GM19463 (cell line): ENCODE results near the gene CEP57.
A peak's percentile ranks its signal among the peaks of the same experiment; 100 is the strongest.
"Not testable (repeated sequence)": the region's sequence is repeated elsewhere in the genome, so short reads cannot be mapped to it uniquely, and the experiment has no call there.

Experiments used
- ATAC-seq: cut with Tn5 transposase; IDR thresholded peaks from one replicate; pipeline ENCODE4 v1.9.1; 2021; ENCODE audit warnings: mild to moderate bottlenecking, moderate library complexity; ENCODE audit not compliant: unreplicated experiment

The CEP57 gene

GRCh38 chr11:95795627-95796295 is 5.5 kb downstream of the CEP57 start:
- no peak for ATAC-seq

GRCh38 chr11:95796501-95796900 is 6.2 kb downstream of the CEP57 start:
- no peak for ATAC-seq

DNA sequence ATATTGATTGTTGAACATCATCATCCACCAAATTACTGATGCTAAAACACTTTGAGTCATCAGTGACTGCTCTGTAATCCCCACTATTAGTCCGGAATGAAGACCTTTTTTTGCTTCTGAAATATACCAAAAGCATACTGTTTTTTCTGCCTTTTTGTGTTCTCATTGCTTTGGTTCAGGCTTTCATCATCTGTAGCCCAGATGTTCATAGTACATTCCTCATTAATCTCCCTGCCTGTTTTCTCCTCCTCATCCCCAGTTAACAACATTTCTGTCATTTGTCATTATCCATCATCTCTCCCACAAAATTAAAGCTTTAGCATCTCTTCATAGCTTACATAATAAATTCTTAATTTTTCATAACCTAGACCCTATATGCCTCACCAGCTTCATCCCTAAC is 9.2 kb downstream of the CEP57 start:
- ATAC-seq = no peak

DNA sequence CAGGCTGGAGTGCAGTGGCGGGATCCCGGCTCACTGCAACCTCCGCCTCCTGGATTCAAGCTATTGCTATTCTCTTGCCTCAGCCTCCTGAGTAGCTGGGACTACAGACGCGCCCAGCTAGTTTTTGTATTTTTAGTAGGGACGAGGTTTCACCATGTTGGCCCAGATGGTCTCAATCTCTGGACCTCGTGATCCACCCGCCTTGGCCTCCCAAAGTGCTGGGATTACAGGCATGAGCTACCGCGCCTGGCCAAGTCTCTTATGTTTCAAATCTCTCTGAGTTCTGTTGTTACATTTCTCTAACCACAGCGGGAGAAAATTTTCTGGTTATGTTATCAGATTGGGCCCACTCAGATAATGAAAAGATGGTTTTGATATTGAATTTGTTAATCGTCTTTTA is 10.1 kb downstream of the CEP57 start:
- no peak for ATAC-seq

GRCh38 chr11:95802806-95803205 is 12.5 kb downstream of the CEP57 start:
- ATAC-seq = no peak

DNA sequence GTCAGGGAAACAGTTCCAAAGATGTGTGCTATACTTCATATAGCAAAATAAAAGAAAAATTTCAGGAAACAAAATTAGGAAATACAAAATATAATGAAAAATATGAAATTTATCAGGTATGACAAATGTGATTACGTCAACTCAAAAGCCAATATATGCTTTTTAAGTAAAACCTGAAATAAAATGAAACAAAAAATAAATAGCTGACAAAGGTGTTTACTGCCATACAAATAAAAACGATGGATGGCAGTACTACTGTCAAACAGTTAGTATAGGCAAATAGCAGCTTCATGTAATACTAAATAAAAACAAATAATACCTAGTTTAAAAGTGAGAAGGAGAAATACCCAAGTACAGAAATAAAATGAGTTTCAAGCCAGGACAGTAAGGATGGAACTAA is 13.7 kb downstream of the CEP57 start:
- no peak for ATAC-seq

GRCh38 chr11:95805869-95806268 is 15.6 kb downstream of the CEP57 start:
- no peak for ATAC-seq

- ATAC-seq = not testable (repeated sequence)
Observed at GRCh38 chr11:95806464-95806863, 16.2 kb downstream of the CEP57 start.

GRCh38 chr11:95811052-95811451 is 20.8 kb downstream of the CEP57 start:
- not testable (repeated sequence) for ATAC-seq

- peak; percentile 56 for ATAC-seq
Observed at GRCh38 chr11:95816037-95816436, 25.7 kb downstream of the CEP57 start.

GRCh38 chr11:95821640-95822039 is 31.3 kb downstream of the CEP57 start:
- no peak for ATAC-seq

DNA sequence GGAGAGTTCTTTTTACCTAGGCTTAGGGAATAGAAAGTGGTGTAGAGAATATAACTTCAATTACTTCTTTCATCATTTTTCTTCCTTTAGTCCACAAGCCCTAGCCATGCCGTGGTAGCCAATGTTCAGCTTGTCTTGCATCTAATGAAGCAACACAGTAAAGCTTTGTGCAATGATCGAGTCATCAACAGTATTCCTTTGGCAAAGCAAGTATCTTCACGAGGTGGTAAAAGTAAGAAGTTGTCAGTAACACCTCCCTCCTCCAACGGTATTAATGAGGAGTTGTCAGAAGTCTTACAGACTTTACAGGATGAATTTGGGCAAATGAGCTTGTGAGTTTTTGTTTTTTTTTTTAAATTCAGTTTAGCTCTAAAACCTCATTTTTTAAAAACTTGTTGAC is 37.4 kb downstream of the CEP57 start:
- ATAC-seq = no peak

DNA sequence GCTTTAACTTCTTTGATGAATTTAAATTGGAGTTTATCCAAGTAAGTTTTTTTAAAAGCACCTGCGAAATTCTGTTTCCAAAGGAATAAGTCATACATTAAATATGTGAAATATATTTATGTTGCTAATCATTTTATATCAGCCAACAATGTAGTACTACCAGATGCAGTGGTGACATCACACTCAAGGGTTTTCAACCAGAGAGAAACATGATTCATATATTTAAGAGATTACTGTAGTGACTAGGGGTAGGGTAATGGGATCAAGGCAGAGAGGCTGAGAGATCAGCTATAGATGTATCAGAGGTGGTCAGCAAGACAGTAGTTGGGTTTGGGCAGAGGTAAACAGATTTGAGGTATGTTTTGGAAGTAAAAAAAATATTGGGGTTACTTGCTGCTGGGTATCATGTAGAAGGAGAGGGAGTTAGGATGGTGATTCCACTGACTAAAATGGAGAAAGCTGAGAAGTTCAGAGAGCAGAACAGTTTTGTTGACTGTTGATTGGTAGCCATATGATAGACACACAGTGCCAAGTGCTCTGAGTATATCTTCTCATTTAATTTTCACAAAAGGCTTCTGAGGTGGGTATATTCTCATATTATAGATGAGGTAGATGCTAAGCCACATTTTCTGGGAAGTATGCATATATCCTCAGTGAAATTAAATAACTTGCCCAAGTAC is 39.4 kb downstream of the CEP57 start:
- no peak for ATAC-seq

- no peak for ATAC-seq
Observed at GRCh38 chr11:95831198-95831883, 41.0 kb downstream of the CEP57 start.

GRCh38 chr11:95832763-95833162 is 42.5 kb downstream of the CEP57 start:
- ATAC-seq = no peak

GRCh38 chr11:95833378-95833777 is 43.1 kb downstream of the CEP57 start:
- ATAC-seq = no peak

DNA sequence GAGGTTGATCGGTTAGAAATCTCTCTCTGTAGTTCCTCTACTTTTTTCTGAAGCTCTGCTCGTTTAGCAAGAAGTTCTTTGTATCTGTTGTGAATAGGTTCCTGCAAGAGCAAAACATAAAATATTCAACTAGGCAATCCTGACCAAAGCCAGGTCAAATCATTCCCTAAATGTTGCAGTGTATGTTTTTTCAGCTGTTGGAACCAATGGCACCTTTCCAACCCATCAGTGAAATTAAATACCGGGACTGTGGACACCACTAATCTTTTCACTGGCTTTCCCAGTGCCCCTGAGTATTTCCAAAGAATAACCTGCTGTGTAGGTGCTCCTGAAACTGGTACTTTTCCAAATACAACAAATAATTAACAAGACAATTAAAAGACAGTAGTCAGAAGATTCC is 45.1 kb downstream of the CEP57 start:
- no peak for ATAC-seq

- ATAC-seq = peak; percentile 96
Observed at GRCh38 chr11:95835768-95836488, 45.6 kb downstream of the CEP57 start.

GRCh38 chr11:95845167-95845566 is 54.9 kb downstream of the CEP57 start:
- ATAC-seq = no peak

- peak; percentile 60 for ATAC-seq
Observed at GRCh38 chr11:95849087-95849825, 59.0 kb downstream of the CEP57 start.

- no peak for ATAC-seq
Observed at GRCh38 chr11:95850137-95850536, 59.8 kb downstream of the CEP57 start.
